K562 (cell line): ENCODE data around the gene CREB3L1. TPM values are rescaled to one million over a fixed set of nuclear protein-coding genes. Genes with fewer than 3 reads are reported as not detected.

Source experiments
- ATF7 ChIP-seq: fragments of 450-650 bp; IDR thresholded peaks from 2 replicates; pipeline ENCODE4 v1.7.1; 2014; ENCODE audit warnings: mild to moderate bottlenecking, moderate library complexity
- BDP1 ChIP-seq: IDR thresholded peaks from 3 replicates; pipeline ENCODE4 v1.6.1; 2011; ENCODE audit not compliant: insufficient read length, insufficient read depth
- DEAF1 ChIP-seq: fragments of 450-650 bp; formaldehyde crosslinking; IDR thresholded peaks from 2 replicates; pipeline ENCODE4 v1.4.0; 2020; ENCODE audit warnings: mild to moderate bottlenecking, moderate library complexity
- MAX ChIP-seq: sonication (generic); formaldehyde crosslinking; IDR thresholded peaks from 2 replicates; pipeline ENCODE4 v1.9.0; 2022; ENCODE audit warnings: mild to moderate bottlenecking, missing genetic modification reagents
- MEIS2 ChIP-seq: fragments of 450-650 bp; IDR thresholded peaks from 2 replicates; pipeline ENCODE4 v1.6.1; 2014; ENCODE audit warnings: mild to moderate bottlenecking; ENCODE audit not compliant: partially characterized antibody
- RAD21 ChIP-seq, 2 experiments: fragments of 250-450 bp in 1 of 2; fragments of 450-650 bp in 1 of 2; sonication (Bioruptor Pico) in 1 of 2; formaldehyde crosslinking in 1 of 2; IDR thresholded peaks in 1 of 2; conservative IDR thresholded peaks in 1 of 2; 2 replicates each; pipeline versions ENCODE4 v1.4.0 to v1.8.0; 2020 to 2022; ENCODE audit warnings: mild to moderate bottlenecking in 2 of 2, moderate library complexity in 1 of 2
- RB1 ChIP-seq: fragments of 450-650 bp; IDR thresholded peaks from 2 replicates; pipeline ENCODE4 v1.6.1; 2017; ENCODE audit warnings: low read depth, mild to moderate bottlenecking
- RBM17 ChIP-seq: fragments of 200-400 bp; formaldehyde crosslinking; IDR thresholded peaks from 2 replicates; pipeline ENCODE4 v1.6.1; 2017; ENCODE audit warnings: low read depth, mild to moderate bottlenecking, low read length, borderline replicate concordance
- SMC3 ChIP-seq: conservative IDR thresholded peaks from 2 replicates; pipeline ENCODE4 v1.6.1; 2011; ENCODE audit warnings: low read depth, low read length, improper control_type of control experiment; ENCODE audit not compliant: insufficient read depth
- SNRNP70 ChIP-seq: fragments of 200-400 bp; formaldehyde crosslinking; optimal IDR thresholded peaks from 2 replicates; pipeline ENCODE3; 2017; ENCODE audit warnings: low read depth, low read length
- TAF15 ChIP-seq: fragments of 200-400 bp; formaldehyde crosslinking; IDR thresholded peaks from 2 replicates; pipeline ENCODE4 v1.6.1; 2017; ENCODE audit warnings: mild to moderate bottlenecking, low read depth, low read length, moderate library complexity
- ZNF197 ChIP-seq: fragments of 200-800 bp; sonication (Bioruptor generic); IDR thresholded peaks from 2 replicates; pipeline ENCODE4 v1.6.1; 2016; ENCODE audit warnings: low read depth, missing genetic modification characterization, missing compliant biosample characterization
- ZNF436 ChIP-seq: fragments of 250-450, 450-650 bp; sonication (Bioruptor Pico); formaldehyde crosslinking; IDR thresholded peaks from 2 replicates; pipeline ENCODE4 v1.7.0; 2020; ENCODE audit warnings: mild to moderate bottlenecking
- ZNF444 ChIP-seq: fragments of 250-450 bp; sonication (Bioruptor Pico); IDR thresholded peaks from 2 replicates; pipeline ENCODE4 v1.4.0; 2020; ENCODE audit warnings: mild to moderate bottlenecking, moderate library complexity
- ZNF592 ChIP-seq: fragments of 450-650 bp; IDR thresholded peaks from 2 replicates; pipeline ENCODE4 v1.6.1; 2017; ENCODE audit warnings: antibody characterized with exemption, mild to moderate bottlenecking
- ZNF764 ChIP-seq: fragments of 250-450 bp; sonication (Bioruptor Pico); IDR thresholded peaks from 2 replicates; pipeline ENCODE4 v1.4.0; 2020; ENCODE audit warnings: low read depth, mild to moderate bottlenecking, moderate library complexity
- polyA plus RNA-seq, 8 experiments: library from polyadenylated mRNA; depleted of rRNA in 4 of 8; stranded (reverse) in 5 of 8; unstranded in 3 of 8; fragments of >200 nt; fragmentation: Nextera tagmentation in 2 of 8; fragmentation: Illumina TruSeq in 1 of 8; extraction: Ambion mirVana in 2 of 8; extraction: Trizol in 1 of 8; gene quantifications; 2 replicates each; pipeline versions ENCODE4 v1.2.1 to v1.2.3, GENCODE V29; 2011 to 2014; ENCODE audit warnings: inconsistent platforms in 1 of 8, missing spikeins in 1 of 8
- total RNA-seq, 7 experiments: library from RNA; depleted of rRNA in 6 of 7; stranded (reverse); fragments of >200 nt in 6 of 7; fragmentation: Illumina TruSeq in 2 of 7; extraction: Trizol in 2 of 7; gene quantifications; 2 replicates each; pipeline versions ENCODE4 v1.2.1 to v1.2.3, GENCODE V29; 2011 to 2021; ENCODE audit warnings: low replicate concordance in 1 of 7
- TF ChIP-seq, protein P1 (sequence below): fragments of 200-800 bp; sonication (Bioruptor generic); IDR thresholded peaks from 2 replicates; pipeline ENCODE4 v1.6.1; 2017; ENCODE audit warnings: missing genetic modification characterization, missing compliant biosample characterization

Gene CREB3L1
- total and polyA plus RNA-seq, 9 of the 15 experiments (the other 6 are each of a cell fraction or from before 2014, with no cell fraction given) = 1.2 to 27.6 (median 3.7) TPM

DNA sequence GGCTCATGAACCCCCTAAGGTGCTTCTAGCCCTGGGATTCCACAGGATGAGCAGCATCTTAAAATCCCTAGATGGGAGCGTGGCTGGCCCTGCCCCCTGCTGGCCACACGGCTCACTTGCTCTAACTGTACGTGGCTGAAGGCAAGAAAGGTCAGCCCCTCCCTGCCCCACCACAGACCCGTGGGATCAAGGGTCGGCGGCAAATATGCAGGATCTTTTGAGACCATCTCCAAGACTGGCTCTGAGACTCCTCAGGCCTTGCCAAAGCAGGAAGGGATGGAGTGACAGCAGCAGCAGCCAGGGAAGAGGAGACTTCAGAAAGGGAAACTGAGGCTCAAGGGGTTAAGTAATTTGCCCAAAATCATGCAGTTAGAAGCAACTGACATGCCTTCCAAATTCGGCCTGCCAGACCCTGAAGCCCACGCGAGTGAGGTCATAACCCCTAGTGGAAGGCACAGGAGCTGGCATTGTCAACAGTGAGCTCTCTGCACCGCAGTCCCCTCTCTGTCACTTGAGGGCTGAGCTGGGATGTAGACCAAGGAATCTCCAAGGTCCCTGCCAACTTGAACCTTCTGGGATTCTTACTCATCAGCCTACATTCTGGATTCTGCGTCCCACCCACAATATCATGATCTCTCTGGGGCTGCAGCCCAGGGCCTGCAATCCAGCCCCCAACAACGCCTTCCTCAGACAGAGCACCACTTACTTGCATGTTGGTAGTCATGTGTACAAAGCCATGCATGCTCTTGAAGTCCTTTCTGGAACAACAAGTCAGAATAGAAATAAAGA, 31.4 kb downstream of the CREB3L1 start (continued):
- TF ChIP-seq RBM17 (no peak), MAX (CRISPR knock-in tag) (peak; percentile 50; the same call in 1 of the 2 replicates), DEAF1 (peak; percentile 69), ZNF592 (0 out of 2 replicates have a peak, but pooled peaks have one; percentile 24), ATF7 (no peak), MEIS2 (no peak), TAF15 (no peak), BDP1 (no peak), ZNF436 (CRISPR knock-in tag) (no peak), ZNF764 (no peak), SMC3 (peak; percentile 87), ZNF197 (CRISPR knock-in tag) (no peak), SNRNP70 (no peak), RB1 (peak; percentile 27; the same call in 1 of the 2 replicates), RAD21 (CRISPR knock-in tag; conservative IDR thresholded peaks at IDR 0.05 in 1 of 2, IDR thresholded peaks at IDR 0.05 in 1 of 2) (peak; percentile 84 to 90), ZNF444 (CRISPR knock-in tag) (no peak)
- TF ChIP-seq, protein P1, sequence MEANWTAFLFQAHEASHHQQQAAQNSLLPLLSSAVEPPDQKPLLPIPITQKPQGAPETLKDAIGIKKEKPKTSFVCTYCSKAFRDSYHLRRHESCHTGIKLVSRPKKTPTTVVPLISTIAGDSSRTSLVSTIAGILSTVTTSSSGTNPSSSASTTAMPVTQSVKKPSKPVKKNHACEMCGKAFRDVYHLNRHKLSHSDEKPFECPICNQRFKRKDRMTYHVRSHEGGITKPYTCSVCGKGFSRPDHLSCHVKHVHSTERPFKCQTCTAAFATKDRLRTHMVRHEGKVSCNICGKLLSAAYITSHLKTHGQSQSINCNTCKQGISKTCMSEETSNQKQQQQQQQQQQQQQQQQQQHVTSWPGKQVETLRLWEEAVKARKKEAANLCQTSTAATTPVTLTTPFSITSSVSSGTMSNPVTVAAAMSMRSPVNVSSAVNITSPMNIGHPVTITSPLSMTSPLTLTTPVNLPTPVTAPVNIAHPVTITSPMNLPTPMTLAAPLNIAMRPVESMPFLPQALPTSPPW (CRISPR knock-in tag) = peak; percentile 32; the same call in 1 of the 2 replicates
